WI38 (cell line): ENCODE results near the gene SMAP1.

ENCODE experiments used
- H3K4me3 ChIP-seq: 2 replicates; pipeline ENCODE4 v1.5.1; 2011; ENCODE audit warnings: low read depth, mild to moderate bottlenecking, control low read depth, low read length
- TF ChIP-seq, protein P1 (sequence below): IDR thresholded peaks from 2 replicates; pipeline ENCODE4 v1.5.1; 2012; ENCODE audit warnings: low read depth, mild to moderate bottlenecking, control low read depth, low read length

The SMAP1 gene

DNA sequence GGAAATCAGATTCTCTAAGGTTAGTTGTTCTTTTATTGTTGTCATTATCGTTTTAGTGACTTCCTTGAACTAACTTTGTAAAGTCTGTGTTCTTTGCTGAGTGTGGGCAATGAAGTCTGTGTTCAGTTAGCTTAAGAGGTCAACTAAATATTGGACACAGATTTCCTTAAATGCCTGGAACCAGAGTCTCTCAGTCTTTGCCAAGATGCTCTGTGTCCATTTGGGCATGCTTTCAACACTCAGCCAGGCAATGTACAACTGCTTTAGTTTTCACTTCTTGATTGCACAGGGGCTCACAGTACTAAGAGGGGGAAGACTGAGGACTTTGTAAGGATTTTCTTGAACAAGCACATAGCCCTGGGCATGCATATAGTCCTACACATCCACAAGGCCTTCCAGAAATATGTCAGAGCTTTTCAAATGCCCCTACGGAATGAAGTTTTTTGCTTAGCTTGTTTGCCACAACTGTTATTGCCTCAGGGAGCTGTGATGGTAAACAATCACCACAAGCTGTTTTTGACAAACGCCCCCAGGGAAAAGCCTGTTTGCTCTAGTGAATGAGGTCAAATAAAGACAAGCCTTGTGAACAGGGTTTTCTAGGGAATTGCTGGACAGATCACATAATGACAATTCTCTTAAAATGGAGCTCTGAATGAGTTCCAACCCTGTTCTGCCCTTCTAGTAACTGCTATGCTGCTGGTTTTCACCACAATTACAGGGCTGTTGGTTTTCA is 206.7 kb downstream of the SMAP1 start:
- H3K4me3 ChIP-seq = no peak overlapping the region
- TF ChIP-seq, protein P1, sequence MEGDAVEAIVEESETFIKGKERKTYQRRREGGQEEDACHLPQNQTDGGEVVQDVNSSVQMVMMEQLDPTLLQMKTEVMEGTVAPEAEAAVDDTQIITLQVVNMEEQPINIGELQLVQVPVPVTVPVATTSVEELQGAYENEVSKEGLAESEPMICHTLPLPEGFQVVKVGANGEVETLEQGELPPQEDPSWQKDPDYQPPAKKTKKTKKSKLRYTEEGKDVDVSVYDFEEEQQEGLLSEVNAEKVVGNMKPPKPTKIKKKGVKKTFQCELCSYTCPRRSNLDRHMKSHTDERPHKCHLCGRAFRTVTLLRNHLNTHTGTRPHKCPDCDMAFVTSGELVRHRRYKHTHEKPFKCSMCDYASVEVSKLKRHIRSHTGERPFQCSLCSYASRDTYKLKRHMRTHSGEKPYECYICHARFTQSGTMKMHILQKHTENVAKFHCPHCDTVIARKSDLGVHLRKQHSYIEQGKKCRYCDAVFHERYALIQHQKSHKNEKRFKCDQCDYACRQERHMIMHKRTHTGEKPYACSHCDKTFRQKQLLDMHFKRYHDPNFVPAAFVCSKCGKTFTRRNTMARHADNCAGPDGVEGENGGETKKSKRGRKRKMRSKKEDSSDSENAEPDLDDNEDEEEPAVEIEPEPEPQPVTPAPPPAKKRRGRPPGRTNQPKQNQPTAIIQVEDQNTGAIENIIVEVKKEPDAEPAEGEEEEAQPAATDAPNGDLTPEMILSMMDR = no peak

DNA sequence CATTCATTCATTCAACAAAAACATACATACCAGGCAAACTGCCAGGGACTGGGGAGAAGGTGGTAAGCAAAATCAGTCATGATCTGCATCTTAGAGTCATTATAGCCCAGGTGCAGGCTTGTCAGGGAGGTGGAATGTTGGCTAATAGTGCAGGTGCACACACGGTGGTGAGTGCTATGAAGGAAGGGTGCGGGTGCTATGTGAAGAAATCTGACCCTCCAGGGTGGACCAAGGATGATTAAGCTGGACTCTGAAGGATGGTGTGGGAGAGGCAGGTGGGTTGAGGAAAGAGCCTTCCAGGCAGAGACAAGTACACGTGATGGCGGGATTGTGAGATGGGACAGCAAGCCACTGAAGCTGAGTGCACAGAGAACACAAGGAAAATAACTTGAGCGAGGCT is 211.8 kb downstream of the SMAP1 start:
- H3K4me3 ChIP-seq = no peak overlapping the region
- TF ChIP-seq, protein P1 = no peak

DNA sequence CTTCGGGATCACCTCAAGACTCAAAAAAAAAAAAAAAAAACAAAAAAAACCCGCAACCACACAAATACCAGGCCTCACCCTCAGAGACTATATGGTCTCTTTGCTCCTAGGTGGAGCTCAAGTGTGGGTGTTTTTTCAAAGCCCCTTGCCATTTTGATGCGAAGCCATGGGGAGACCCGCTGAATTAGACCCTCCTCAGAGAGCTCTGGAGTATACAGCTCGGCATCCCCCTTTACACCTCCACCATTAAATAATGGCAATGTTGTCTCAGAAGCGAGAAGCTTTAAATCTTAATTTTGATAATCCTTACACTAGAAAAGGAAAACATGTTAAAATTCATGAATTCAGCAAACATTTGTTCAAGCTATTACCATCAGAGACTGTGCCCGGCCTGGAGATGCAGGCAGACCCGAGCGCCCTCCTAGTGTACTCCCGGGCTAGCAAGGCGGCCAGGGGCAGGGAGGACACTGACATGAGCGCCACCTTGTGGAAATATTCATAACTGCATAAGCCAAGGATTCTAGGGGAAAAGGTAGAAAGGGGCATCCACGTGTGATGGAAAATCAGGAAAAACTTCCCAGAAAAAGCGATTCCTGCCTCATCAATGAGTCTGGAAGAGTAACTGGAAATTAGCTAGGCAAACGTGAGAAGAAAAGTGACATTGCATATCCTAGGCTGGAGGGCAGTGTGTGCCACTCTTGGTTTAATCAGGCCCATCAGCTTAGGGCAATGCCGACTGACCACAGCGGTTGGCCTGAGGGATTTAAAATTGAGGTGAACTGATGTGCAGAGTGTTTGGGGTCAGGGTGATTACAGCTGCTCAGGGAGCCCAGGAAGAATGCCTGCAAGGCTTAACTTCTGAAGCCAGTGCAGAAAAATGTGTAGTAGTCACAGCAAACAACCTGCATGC is 216.6 kb downstream of the SMAP1 start:
- TF ChIP-seq, protein P1 = peak; percentile 77

DNA sequence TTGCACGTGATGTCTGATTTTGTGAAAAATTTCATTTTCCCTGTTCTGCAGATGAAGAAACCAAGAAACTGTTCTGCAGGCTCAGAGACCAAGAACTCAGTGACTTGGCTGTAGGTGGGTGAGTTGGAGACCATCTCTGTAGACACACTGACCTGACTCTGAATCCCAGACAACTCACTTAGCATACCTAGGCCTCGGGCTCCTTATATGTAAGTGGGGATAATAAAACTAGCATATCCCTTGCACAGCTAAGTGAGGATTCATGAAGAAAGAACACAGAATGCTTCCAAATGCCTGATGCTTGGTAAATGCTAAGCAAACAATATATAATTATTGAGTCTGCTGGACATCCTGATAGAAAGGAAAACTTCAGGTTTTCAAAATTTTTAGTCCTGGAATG is 218.4 kb downstream of the SMAP1 start:
- H3K4me3 ChIP-seq = no peak overlapping the region
- TF ChIP-seq, protein P1 = no peak

More for the DNA sequence above, 216.6 kb downstream of the SMAP1 start:
- no peak overlapping the region for H3K4me3 ChIP-seq

DNA sequence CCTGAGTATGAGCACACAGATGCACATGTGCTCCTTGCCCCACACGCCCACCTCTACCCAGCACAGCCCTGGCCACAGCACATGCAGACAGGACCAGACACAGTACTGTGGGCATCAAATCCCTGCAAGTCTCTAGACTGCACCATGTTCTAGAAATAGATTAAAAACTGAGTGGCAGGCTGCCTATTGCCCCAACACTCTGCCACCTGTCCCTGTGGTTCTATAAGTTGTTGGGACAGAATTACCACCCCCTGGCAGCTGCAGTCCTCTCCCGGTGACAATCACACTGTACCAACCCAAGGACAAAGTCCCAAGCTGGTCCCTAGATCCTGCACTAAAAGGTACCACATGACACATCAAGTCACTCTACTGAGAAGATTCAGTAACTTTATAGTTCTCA is 219.0 kb downstream of the SMAP1 start:
- H3K4me3 ChIP-seq = no peak overlapping the region
- TF ChIP-seq, protein P1 = no peak

DNA sequence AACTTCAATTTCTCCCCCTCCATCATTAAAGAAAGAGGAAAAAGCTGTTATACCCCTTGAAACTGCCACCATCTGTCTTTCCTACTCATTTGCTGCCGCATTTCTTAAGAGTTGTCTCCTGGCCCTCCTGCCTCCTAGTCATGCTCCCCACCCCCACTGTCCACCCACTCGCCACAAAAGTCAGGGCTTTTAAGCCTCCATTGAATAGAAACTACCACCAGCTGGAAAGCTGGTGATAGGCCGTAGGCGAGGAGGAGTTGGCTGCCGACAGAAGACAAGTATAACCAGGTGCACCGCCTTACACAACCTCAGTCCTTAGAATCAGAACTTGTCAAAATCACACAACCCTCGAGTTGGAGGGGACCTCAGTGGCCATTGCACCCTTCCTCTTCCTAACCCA is 221.6 kb downstream of the SMAP1 start:
- no peak overlapping the region for H3K4me3 ChIP-seq
- TF ChIP-seq, protein P1 = no peak

DNA sequence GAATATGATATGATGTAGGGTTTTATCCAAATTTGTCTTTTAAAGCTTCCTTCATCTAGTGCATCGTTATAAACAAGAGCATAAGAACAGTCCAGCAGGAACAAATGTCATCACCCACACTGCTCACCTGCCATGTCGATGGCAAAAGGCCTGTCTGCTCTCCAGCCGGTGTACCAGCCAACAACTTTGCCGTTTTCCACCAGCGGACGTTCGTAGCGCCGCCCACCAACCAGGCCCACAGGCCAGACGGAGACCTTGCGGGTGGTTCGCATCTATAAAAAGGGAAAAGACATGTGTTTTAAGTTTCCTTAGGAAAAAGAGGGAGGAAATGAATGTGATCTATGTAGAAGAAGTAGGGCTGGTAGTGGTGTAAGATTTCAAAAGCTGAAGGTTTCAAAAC is 226.3 kb downstream of the SMAP1 start:
- TF ChIP-seq, protein P1 = no peak
- H3K4me3 ChIP-seq = no peak overlapping the region
